IMR-90 (cell line): ENCODE measurements around the gene CCNQ. TPM values are rescaled to one million over a fixed set of nuclear protein-coding genes. Genes with fewer than 3 reads are reported as not detected.

Source experiments
- ATAC-seq: fragments of 200-7000 bp; cut with Tn5 transposase; 2 replicates; pipeline ENCODE4 v1.9.1; 2020; ENCODE audit warnings: low read depth, mild to moderate bottlenecking, moderate library complexity
- BruUV-seq: library from RNA; stranded (reverse); fragments of 400-500 nt; replicated peaks from 2 replicates; lab custom pipeline; 2021; lab: Mats Ljungman, UMichigan
- CTCF ChIA-PET: fragments of 300-600 bp; formaldehyde crosslinking; extraction: SDS; loops from one replicate; lab custom pipeline; 2021; ENCODE audit warnings: antibody characterized with exemption; lab: Yijun Ruan, JAX
- POLR2A ChIA-PET: fragments of 300-600 bp; sonication (Branson Sonifier 250); formaldehyde crosslinking; loops from one replicate; lab custom pipeline; 2022; ENCODE audit warnings: antibody characterized with exemption; ENCODE audit not compliant: unreplicated experiment; lab: Charles Lee
- DNase-seq: peaks from one replicate; pipeline ENCODE4 v3.0.0; 2013
- H2AFZ ChIP-seq: replicated peaks from 2 replicates; pipeline ENCODE3; 2013; ENCODE audit warnings: low read length, mild to moderate bottlenecking; ENCODE audit not compliant: poor library complexity
- H2AK5ac ChIP-seq: 2 replicates; pipeline ENCODE4 v1.6.1; 2013; ENCODE audit warnings: low read depth, low read length, inconsistent platforms
- H2AK9ac ChIP-seq: replicated peaks from 2 replicates; pipeline ENCODE3; 2013; ENCODE audit warnings: mild to moderate bottlenecking, low read depth, low read length, moderate library complexity; ENCODE audit not compliant: poor library complexity
- H2BK120ac ChIP-seq: 2 replicates; pipeline ENCODE4 v1.6.1; 2013; ENCODE audit warnings: low read depth, low read length, inconsistent platforms
- H2BK15ac ChIP-seq: 3 replicates; pipeline ENCODE4 v1.6.1; 2013; ENCODE audit warnings: low read depth, low read length, inconsistent platforms
- H2BK20ac ChIP-seq: 2 replicates; pipeline ENCODE4 v1.6.1; 2013; ENCODE audit warnings: low read depth, mild to moderate bottlenecking, inconsistent platforms, low read length, moderate library complexity
- H2BK5ac ChIP-seq: 2 replicates; pipeline ENCODE4 v1.6.1; 2013; ENCODE audit warnings: mild to moderate bottlenecking, low read depth, low read length, inconsistent platforms; ENCODE audit not compliant: poor library complexity, severe bottlenecking
- H3K14ac ChIP-seq: replicated peaks from 2 replicates; pipeline ENCODE4 v1.6.1; 2013; ENCODE audit warnings: low read depth, low read length, inconsistent platforms
- H3K18ac ChIP-seq: 2 replicates; pipeline ENCODE4 v1.6.1; 2013; ENCODE audit warnings: low read depth, low read length, control low read depth
- H3K23ac ChIP-seq: 2 replicates; pipeline ENCODE4 v1.6.1; 2013; ENCODE audit warnings: low read depth, low read length, inconsistent platforms
- H3K27ac ChIP-seq: 2 replicates; pipeline ENCODE4 v1.5.1; 2013; ENCODE audit warnings: mild to moderate bottlenecking, control low read depth, low read length; ENCODE audit not compliant: insufficient read depth
- H3K27me3 ChIP-seq: 2 replicates; pipeline ENCODE4 v1.6.1; 2013; ENCODE audit warnings: low read length; ENCODE audit not compliant: control insufficient read depth, insufficient read depth
- H3K36me3 ChIP-seq: 2 replicates; pipeline ENCODE4 v1.6.1; 2013; ENCODE audit warnings: low read length, mixed read lengths; ENCODE audit not compliant: control insufficient read depth, insufficient read depth
- H3K4ac ChIP-seq: 2 replicates; pipeline ENCODE4 v1.6.1; 2013; ENCODE audit warnings: low read depth, low read length, inconsistent platforms
- H3K4me1 ChIP-seq: 2 replicates; pipeline ENCODE4 v1.6.1; 2013; ENCODE audit warnings: low read length, mixed read lengths; ENCODE audit not compliant: control insufficient read depth, insufficient read depth
- H3K4me2 ChIP-seq: 2 replicates; pipeline ENCODE4 v1.6.1; 2013; ENCODE audit warnings: low read depth, mild to moderate bottlenecking, control low read depth, low read length, moderate library complexity
- H3K4me3 ChIP-seq: 2 replicates; pipeline ENCODE4 v1.5.1; 2013; ENCODE audit warnings: low read depth, mild to moderate bottlenecking, control low read depth, low read length, moderate library complexity; ENCODE audit not compliant: insufficient read depth
- H3K56ac ChIP-seq: 2 replicates; pipeline ENCODE4 v1.6.1; 2013; ENCODE audit warnings: low read length, inconsistent platforms; ENCODE audit not compliant: insufficient read depth; ENCODE audit errors: extremely low read depth
- H3K79me1 ChIP-seq, 2 experiments: 2 replicates each; pipeline ENCODE4 v1.6.1; 2013; ENCODE audit warnings: low read length in 2 of 2, inconsistent platforms in 1 of 2, low read depth in 1 of 2
- H3K9ac ChIP-seq: 2 replicates; pipeline ENCODE4 v1.6.1; 2013; ENCODE audit warnings: low read depth, low read length, control low read depth
- H3K9me1 ChIP-seq: 2 replicates; pipeline ENCODE4 v1.6.1; 2013; ENCODE audit warnings: low read length, inconsistent platforms; ENCODE audit not compliant: insufficient read depth
- H3K9me3 ChIP-seq: 2 replicates; pipeline ENCODE4 v1.6.1; 2013; ENCODE audit warnings: low read length; ENCODE audit not compliant: control insufficient read depth, insufficient read depth
- H4K20me1 ChIP-seq: 2 replicates; pipeline ENCODE4 v1.6.1; 2013; ENCODE audit warnings: low read length, inconsistent platforms; ENCODE audit not compliant: insufficient read depth
- H4K5ac ChIP-seq: 2 replicates; pipeline ENCODE4 v1.6.1; 2013; ENCODE audit warnings: mild to moderate bottlenecking, low read depth, low read length, control low read depth
- H4K8ac ChIP-seq, 2 experiments: 2 replicates each; pipeline ENCODE4 v1.6.1; 2013; ENCODE audit warnings: low read depth in 2 of 2, low read length in 2 of 2, control low read depth in 1 of 2, inconsistent platforms in 1 of 2
- H4K91ac ChIP-seq: 2 replicates; pipeline ENCODE4 v1.6.1; 2013; ENCODE audit warnings: low read depth, low read length, inconsistent platforms; ENCODE audit not compliant: insufficient read depth
- CEBPB ChIP-seq: IDR thresholded peaks from 2 replicates; pipeline ENCODE4 v1.6.1; 2012; ENCODE audit warnings: low read depth, low read length, improper control_type of control experiment
- CHD1 ChIP-seq: IDR thresholded peaks from 2 replicates; pipeline ENCODE4 v1.6.1; 2012; ENCODE audit warnings: low read depth, low read length, improper control_type of control experiment
- ELK1 ChIP-seq: fragments of 150-350 bp; IDR thresholded peaks from 2 replicates; pipeline ENCODE4 v1.6.1; 2016; ENCODE audit warnings: low read depth, mild to moderate bottlenecking, low read length, moderate library complexity, borderline replicate concordance
- FOS ChIP-seq: fragments of 150-350 bp; IDR thresholded peaks from 2 replicates; pipeline ENCODE4 v1.6.1; 2016; ENCODE audit warnings: low read depth, low read length
- MAFK ChIP-seq: IDR thresholded peaks from 2 replicates; pipeline ENCODE4 v1.6.1; 2012; ENCODE audit warnings: low read depth, low read length, improper control_type of control experiment
- MXI1 ChIP-seq: IDR thresholded peaks from 2 replicates; pipeline ENCODE4 v1.6.1; 2012; ENCODE audit warnings: low read depth, mild to moderate bottlenecking, low read length, moderate library complexity, borderline replicate concordance
- NFE2L2 ChIP-seq: fragments of 150-350 bp; IDR thresholded peaks from 2 replicates; pipeline ENCODE4 v1.6.1; 2016; ENCODE audit warnings: low read depth, mild to moderate bottlenecking, low read length
- POLR2A ChIP-seq: IDR thresholded peaks from 2 replicates; pipeline ENCODE4 v1.6.1; 2012; ENCODE audit warnings: mild to moderate bottlenecking, low read depth, low read length
- RFX5 ChIP-seq: IDR thresholded peaks from 2 replicates; pipeline ENCODE4 v1.8.0; 2012; ENCODE audit warnings: low read depth, mild to moderate bottlenecking, low read length, moderate library complexity
- SMC3 ChIP-seq: fragments of 150-350 bp; IDR thresholded peaks from 2 replicates; pipeline ENCODE4 v1.6.1; 2016; ENCODE audit warnings: low read depth, mild to moderate bottlenecking, antibody characterized with exemption, low read length, moderate library complexity
- WGBS, 2 experiments: methylation state at CpG; one replicate each; pipeline versions ENCODE4 v1.1.5 to v1.1.7; 2013; ENCODE audit warnings: missing lambda C conversion rate in 2 of 2; ENCODE audit not compliant: insufficient read length in 1 of 2; ENCODE audit errors: extremely low coverage in 2 of 2; 5-methylcytosine and 5-hydroxymethylcytosine counted together
- dilution Hi-C: fragments of 300-500 bp; cut with HindIII; formaldehyde crosslinking; loops from one replicate; pipeline ENCODE4 v1.14.3; 2018; ENCODE audit warnings: low sequenced_read_pairs; ENCODE audit not compliant: unreplicated experiment
- in situ Hi-C: fragments of 300-500 bp; cut with MboI; formaldehyde crosslinking; loops from 3 replicates; pipeline ENCODE4 v1.14.3; 2019; ENCODE audit warnings: low sequenced_read_pairs, inconsistent platforms, mixed read lengths
- intact Hi-C: fragments of 100-400 bp; cut with micrococcal nuclease; formaldehyde crosslinking; loops from 2 replicates; pipeline ENCODE4 v1.10.0; 2022
- polyA plus RNA-seq, 3 experiments: library from polyadenylated mRNA; depleted of rRNA; stranded (reverse); fragments of >200 nt; gene quantifications; 2 replicates each; pipeline ENCODE4 v1.2.3, GENCODE V29; 2012; ENCODE audit warnings: low replicate concordance in 1 of 3
- total RNA-seq: library from RNA; depleted of rRNA; stranded (reverse); fragments of >200 nt; gene quantifications from 2 replicates; pipeline ENCODE4 v1.2.3, GENCODE V29; 2012
- TF ChIP-seq, protein P1 (sequence below): fragments of 150-350 bp; IDR thresholded peaks from 2 replicates; pipeline ENCODE4 v1.6.1; 2017; ENCODE audit warnings: mild to moderate bottlenecking, antibody characterized with exemption, low read length, low read depth

CCNQ gene
- total and polyA plus RNA-seq, 2 of the 4 experiments (the other 2 are of a cell fraction): 27.6 to 35.2 TPM

GRCh38 chrX:153588021-153588781, 10.7 kb downstream of the CCNQ start:
- Histone ChIP-seq H3K9ac (no peak overlapping the region), H3K14ac (no peak overlapping the region), H4K91ac (no peak overlapping the region), H3K9me1 (no peaks in the 10 kb centered on the region), H3K27ac (no peak overlapping the region), H2BK20ac (no peak overlapping the region), H2AK9ac (no peak overlapping the region), H4K5ac (no peak overlapping the region), H3K4me2 (no peak overlapping the region), H2AFZ (no peak overlapping the region), H4K20me1 (no peaks in the 10 kb centered on the region), H2BK5ac (no peak overlapping the region), H3K4ac (no peak overlapping the region), H3K23ac (no peak overlapping the region), H3K79me1 (no peaks in the 10 kb centered on the region), H3K9me3 (no peaks in the 10 kb centered on the region), H3K56ac (no peak overlapping the region), H2AK5ac (no peak overlapping the region), H2BK120ac (no peak overlapping the region), H3K27me3 (no peaks in the 10 kb centered on the region), H3K18ac (no peak overlapping the region), H3K4me1 (no peaks in the 10 kb centered on the region), H2BK15ac (no peak overlapping the region), H3K4me3 (no peak overlapping the region), H4K8ac (no peak overlapping the region), H3K36me3 (peaks cover 16% of the 10 kb centered on the region)
- 72% methylated on average over 2 of the region's 18 CpGs; no CpG with 5 or more reads in 1 of the 2 experiments for WGBS, 2 experiments
- no peak for DNase-seq
- dilution Hi-C loops (no loop called here), in situ Hi-C loops (no loop called here), intact Hi-C loops (no loop called here)
- BruUV-seq: no TSS peak
- CTCF ChIA-PET: no interaction called here
- POLR2A ChIA-PET: no interaction called here
- no peak for ATAC-seq
- TF ChIP-seq RFX5 (no peak), SMC3 (no peak), CHD1 (no peak), ELK1 (no peak), MAFK (no peak), FOS (no peak), CEBPB (no peak), NFE2L2 (no peak), POLR2A (no peak), MXI1 (no peak)
- TF ChIP-seq, protein P1, sequence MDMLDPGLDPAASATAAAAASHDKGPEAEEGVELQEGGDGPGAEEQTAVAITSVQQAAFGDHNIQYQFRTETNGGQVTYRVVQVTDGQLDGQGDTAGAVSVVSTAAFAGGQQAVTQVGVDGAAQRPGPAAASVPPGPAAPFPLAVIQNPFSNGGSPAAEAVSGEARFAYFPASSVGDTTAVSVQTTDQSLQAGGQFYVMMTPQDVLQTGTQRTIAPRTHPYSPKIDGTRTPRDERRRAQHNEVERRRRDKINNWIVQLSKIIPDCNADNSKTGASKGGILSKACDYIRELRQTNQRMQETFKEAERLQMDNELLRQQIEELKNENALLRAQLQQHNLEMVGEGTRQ: no peak
